Measurements from ENCODE around the gene KCNQ5. TPM values are rescaled to one million over a fixed set of nuclear protein-coding genes. Genes with fewer than 3 reads are reported as not detected.

Gene KCNQ5
- total and polyA plus RNA-seq, 10 of the 15 experiments (the other 5 are each of a cell fraction or from before 2014, with no cell fraction given): 0.60 to 16.2 (median 3.2) TPM

DNA sequence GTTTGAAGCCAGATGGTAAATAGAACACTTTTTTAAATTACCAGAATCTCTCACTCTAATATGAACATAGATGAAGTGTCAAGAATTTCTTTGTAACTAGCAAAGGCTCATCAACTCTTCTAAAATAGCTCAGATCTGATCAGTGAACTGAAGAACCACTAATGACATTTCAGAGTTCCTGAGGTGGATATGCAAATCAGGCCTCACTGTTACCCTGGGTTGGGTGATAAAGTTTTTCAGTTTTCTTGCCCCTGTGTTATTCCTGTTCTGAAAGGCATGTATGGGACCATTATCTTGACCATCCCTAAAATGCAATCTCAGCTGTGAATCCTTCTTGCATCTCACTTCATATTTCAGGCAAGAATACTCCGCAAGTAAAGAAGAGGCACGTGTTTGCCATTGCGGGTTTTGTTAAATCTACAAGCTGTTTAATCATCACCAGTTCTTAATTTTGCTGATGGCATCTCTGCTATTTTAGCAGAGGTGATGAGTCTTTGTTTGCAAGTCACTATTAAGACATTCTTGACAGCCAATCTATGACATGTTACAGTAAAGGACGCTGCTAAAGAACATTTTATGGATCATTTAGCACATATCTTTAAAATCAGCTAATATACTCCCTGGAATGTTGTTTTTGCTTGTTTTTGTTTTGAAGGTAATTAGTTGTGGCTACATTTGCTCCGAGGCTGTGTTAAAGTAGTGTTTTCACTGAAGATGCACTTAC is 555.5 kb downstream of the KCNQ5 start (continued):
- TF ChIP-seq, protein P1, sequence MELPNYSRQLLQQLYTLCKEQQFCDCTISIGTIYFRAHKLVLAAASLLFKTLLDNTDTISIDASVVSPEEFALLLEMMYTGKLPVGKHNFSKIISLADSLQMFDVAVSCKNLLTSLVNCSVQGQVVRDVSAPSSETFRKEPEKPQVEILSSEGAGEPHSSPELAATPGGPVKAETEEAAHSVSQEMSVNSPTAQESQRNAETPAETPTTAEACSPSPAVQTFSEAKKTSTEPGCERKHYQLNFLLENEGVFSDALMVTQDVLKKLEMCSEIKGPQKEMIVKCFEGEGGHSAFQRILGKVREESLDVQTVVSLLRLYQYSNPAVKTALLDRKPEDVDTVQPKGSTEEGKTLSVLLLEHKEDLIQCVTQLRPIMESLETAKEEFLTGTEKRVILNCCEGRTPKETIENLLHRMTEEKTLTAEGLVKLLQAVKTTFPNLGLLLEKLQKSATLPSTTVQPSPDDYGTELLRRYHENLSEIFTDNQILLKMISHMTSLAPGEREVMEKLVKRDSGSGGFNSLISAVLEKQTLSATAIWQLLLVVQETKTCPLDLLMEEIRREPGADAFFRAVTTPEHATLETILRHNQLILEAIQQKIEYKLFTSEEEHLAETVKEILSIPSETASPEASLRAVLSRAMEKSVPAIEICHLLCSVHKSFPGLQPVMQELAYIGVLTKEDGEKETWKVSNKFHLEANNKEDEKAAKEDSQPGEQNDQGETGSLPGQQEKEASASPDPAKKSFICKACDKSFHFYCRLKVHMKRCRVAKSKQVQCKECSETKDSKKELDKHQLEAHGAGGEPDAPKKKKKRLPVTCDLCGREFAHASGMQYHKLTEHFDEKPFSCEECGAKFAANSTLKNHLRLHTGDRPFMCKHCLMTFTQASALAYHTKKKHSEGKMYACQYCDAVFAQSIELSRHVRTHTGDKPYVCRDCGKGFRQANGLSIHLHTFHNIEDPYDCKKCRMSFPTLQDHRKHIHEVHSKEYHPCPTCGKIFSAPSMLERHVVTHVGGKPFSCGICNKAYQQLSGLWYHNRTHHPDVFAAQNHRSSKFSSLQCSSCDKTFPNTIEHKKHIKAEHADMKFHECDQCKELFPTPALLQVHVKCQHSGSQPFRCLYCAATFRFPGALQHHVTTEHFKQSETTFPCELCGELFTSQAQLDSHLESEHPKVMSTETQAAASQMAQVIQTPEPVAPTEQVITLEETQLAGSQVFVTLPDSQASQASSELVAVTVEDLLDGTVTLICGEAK (IDR thresholded peaks at IDR 0.05; ENCODE audit: borderline replicate concordance): peak; percentile 84
- TF ChIP-seq ZNF274 (IDR thresholded peaks at IDR 0.05; ENCODE audit: insufficient read depth, insufficient read length): no peak
- TF ChIP-seq YBX1 (IDR thresholded peaks at IDR 0.05): no peak
- TF ChIP-seq POLR2AphosphoS5 (IDR thresholded peaks at IDR 0.05; ENCODE audit: low read length): no peak
- TF ChIP-seq TCF3 (IDR thresholded peaks at IDR 0.05; ENCODE audit: borderline replicate concordance, insufficient read depth, low read depth, low read length): no peak
- TF ChIP-seq MYC (IDR thresholded peaks at IDR 0.05; ENCODE audit: insufficient read depth, insufficient read length, insufficient replicate concordance, low read length, severe bottlenecking): no peak
- peak; percentile 38; the same call in 1 of the 2 replicates for TF ChIP-seq NR2F1 (conservative IDR thresholded peaks at IDR 0.05)
- TF ChIP-seq, protein P2, sequence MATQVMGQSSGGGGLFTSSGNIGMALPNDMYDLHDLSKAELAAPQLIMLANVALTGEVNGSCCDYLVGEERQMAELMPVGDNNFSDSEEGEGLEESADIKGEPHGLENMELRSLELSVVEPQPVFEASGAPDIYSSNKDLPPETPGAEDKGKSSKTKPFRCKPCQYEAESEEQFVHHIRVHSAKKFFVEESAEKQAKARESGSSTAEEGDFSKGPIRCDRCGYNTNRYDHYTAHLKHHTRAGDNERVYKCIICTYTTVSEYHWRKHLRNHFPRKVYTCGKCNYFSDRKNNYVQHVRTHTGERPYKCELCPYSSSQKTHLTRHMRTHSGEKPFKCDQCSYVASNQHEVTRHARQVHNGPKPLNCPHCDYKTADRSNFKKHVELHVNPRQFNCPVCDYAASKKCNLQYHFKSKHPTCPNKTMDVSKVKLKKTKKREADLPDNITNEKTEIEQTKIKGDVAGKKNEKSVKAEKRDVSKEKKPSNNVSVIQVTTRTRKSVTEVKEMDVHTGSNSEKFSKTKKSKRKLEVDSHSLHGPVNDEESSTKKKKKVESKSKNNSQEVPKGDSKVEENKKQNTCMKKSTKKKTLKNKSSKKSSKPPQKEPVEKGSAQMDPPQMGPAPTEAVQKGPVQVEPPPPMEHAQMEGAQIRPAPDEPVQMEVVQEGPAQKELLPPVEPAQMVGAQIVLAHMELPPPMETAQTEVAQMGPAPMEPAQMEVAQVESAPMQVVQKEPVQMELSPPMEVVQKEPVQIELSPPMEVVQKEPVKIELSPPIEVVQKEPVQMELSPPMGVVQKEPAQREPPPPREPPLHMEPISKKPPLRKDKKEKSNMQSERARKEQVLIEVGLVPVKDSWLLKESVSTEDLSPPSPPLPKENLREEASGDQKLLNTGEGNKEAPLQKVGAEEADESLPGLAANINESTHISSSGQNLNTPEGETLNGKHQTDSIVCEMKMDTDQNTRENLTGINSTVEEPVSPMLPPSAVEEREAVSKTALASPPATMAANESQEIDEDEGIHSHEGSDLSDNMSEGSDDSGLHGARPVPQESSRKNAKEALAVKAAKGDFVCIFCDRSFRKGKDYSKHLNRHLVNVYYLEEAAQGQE (IDR thresholded peaks at IDR 0.05; ENCODE audit: low read depth, low read length): no peak
- no peak for TF ChIP-seq RAD21 (IDR thresholded peaks at IDR 0.05; ENCODE audit: insufficient read depth, low read depth, low read length)
- TF ChIP-seq, protein P3, sequence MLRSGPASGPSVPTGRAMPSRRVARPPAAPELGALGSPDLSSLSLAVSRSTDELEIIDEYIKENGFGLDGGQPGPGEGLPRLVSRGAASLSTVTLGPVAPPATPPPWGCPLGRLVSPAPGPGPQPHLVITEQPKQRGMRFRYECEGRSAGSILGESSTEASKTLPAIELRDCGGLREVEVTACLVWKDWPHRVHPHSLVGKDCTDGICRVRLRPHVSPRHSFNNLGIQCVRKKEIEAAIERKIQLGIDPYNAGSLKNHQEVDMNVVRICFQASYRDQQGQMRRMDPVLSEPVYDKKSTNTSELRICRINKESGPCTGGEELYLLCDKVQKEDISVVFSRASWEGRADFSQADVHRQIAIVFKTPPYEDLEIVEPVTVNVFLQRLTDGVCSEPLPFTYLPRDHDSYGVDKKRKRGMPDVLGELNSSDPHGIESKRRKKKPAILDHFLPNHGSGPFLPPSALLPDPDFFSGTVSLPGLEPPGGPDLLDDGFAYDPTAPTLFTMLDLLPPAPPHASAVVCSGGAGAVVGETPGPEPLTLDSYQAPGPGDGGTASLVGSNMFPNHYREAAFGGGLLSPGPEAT (IDR thresholded peaks at IDR 0.05; ENCODE audit: low read depth): no peak
- no peak for TF ChIP-seq SREBF1 (IDR thresholded peaks at IDR 0.05; ENCODE audit: low read length)
- no peak for TF ChIP-seq ZZZ3 (IDR thresholded peaks at IDR 0.05; ENCODE audit: control insufficient read depth, insufficient read length, low read depth)

All from GM12878 (cell line).